Calu3 (cell line): ENCODE results near the gene BARX2. TPM values are rescaled to one million over a fixed set of nuclear protein-coding genes. Genes with fewer than 3 reads are reported as not detected.

Experiments
- BruUV-seq: library from RNA; stranded (reverse); fragments of 400-500 nt; replicated peaks from 2 replicates; lab custom pipeline; 2021; lab: Mats Ljungman, UMichigan
- CTCF ChIA-PET: fragments of 300-600 bp; sonication (Branson Sonifier 250); formaldehyde crosslinking; loops from one replicate; lab custom pipeline; 2022; ENCODE audit warnings: antibody characterized with exemption; lab: Charles Lee
- DNase-seq: peaks from one replicate; pipeline ENCODE4 v3.0.0; 2022
- H3K27ac Mint-ChIP-seq: one replicate; pipeline ENCODE4 v1.8.0; 2022; ENCODE audit warnings: mixed read lengths; ENCODE audit not compliant: unreplicated experiment
- H3K27me3 Mint-ChIP-seq: one replicate; pipeline ENCODE4 v1.8.0; 2022; ENCODE audit warnings: mixed read lengths; ENCODE audit not compliant: unreplicated experiment
- H3K36me3 Mint-ChIP-seq: one replicate; pipeline ENCODE4 v1.8.0; 2022; ENCODE audit warnings: mild to moderate bottlenecking, moderate library complexity, mixed read lengths; ENCODE audit not compliant: insufficient read depth, unreplicated experiment
- H3K4me1 Mint-ChIP-seq: one replicate; pipeline ENCODE4 v1.8.0; 2022; ENCODE audit warnings: mild to moderate bottlenecking, low read depth, mixed read lengths; ENCODE audit not compliant: unreplicated experiment
- H3K4me3 Mint-ChIP-seq: one replicate; pipeline ENCODE4 v1.8.0; 2022; ENCODE audit warnings: mild to moderate bottlenecking, low read depth, moderate library complexity, mixed read lengths; ENCODE audit not compliant: unreplicated experiment
- H3K9me3 Mint-ChIP-seq: one replicate; pipeline ENCODE4 v1.8.0; 2022; ENCODE audit warnings: low read depth, mixed read lengths; ENCODE audit not compliant: unreplicated experiment
- intact Hi-C: fragments of 100-400 bp; cut with micrococcal nuclease; formaldehyde crosslinking; loops from one replicate; pipeline ENCODE4 v1.10.0; 2022; ENCODE audit not compliant: unreplicated experiment
- total RNA-seq: library from RNA; stranded (reverse); gene quantifications from 2 replicates; pipeline ENCODE4 v1.2.3, GENCODE V29; 2022
- TF ChIP-seq, protein P1 (sequence below): fragments of 200-600 bp; IDR thresholded peaks from one replicate; pipeline ENCODE4 v1.8.0; 2022; ENCODE audit warnings: antibody characterized with exemption; ENCODE audit not compliant: unreplicated experiment

The BARX2 gene
- total RNA-seq, 1 experiment from 2014 or later: 41.6 TPM

DNA sequence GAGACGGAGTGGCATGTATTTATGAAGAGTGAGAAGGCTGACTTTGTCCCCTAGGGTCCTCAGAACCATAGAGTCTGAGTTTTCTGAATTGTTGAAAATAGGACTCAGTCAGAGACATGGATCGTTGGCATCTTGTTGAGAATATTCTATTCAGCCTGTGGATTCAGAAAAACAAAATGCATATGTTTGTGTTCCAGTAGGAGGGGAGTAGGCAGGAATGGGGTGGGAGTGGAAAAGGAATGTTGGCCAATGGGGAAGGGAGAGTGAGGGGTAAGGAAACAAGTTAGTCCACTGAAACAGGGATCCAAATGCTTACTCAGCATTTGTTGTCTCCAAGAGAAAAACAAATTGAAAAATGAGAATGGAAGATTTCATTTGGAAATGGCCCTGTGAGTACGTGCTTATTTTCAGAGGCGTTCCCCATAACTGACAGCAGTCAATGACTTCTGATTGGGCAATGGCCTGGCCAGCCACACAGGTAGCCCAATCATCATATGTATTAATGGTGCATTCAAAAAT lies 14.7 kb downstream of the BARX2 start:
- BruUV-seq: no TSS peak
- Mint-ChIP-seq H3K36me3 (peaks cover 22% of the 10 kb centered on the region), H3K27ac (peak overlapping the region; percentile 87), H3K4me1 (peaks cover 68% of the 10 kb centered on the region), H3K9me3 (no peaks in the 10 kb centered on the region), H3K4me3 (peak overlapping the region; percentile 51), H3K27me3 (no peaks in the 10 kb centered on the region)
- TF ChIP-seq, protein P1, sequence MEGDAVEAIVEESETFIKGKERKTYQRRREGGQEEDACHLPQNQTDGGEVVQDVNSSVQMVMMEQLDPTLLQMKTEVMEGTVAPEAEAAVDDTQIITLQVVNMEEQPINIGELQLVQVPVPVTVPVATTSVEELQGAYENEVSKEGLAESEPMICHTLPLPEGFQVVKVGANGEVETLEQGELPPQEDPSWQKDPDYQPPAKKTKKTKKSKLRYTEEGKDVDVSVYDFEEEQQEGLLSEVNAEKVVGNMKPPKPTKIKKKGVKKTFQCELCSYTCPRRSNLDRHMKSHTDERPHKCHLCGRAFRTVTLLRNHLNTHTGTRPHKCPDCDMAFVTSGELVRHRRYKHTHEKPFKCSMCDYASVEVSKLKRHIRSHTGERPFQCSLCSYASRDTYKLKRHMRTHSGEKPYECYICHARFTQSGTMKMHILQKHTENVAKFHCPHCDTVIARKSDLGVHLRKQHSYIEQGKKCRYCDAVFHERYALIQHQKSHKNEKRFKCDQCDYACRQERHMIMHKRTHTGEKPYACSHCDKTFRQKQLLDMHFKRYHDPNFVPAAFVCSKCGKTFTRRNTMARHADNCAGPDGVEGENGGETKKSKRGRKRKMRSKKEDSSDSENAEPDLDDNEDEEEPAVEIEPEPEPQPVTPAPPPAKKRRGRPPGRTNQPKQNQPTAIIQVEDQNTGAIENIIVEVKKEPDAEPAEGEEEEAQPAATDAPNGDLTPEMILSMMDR: no peak
- intact Hi-C loops: loop anchor here (2.0 kb wide), 1 partner anchor 44 kb away; no protein-coding TSS in a partner anchor
- CTCF ChIA-PET: no interaction called here
- DNase-seq: no peak

DNA sequence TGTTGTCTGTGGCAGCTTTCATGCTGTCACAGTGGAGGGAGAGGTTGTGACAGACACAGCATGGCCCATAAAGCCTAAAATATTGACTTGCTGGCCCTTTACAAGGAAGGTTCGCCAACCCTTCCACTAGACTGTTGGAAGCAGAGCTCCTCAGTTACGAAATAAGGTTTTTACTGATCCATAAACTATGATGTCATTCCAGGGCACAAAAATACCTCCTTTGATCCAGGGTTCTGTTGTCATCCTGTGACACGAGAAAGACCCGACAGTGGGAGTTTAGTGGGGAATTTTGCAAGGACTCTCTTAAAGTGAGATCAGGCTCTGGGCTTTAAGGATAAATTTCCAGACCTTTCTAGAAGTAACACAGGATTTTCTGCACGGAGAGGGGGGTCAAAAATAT lies 15.7 kb downstream of the BARX2 start:
- CTCF ChIA-PET: no interaction called here
- Mint-ChIP-seq H3K27ac (peak overlapping the region; percentile 87), H3K4me3 (peak overlapping the region; percentile 51), H3K4me1 (peaks cover 65% of the 10 kb centered on the region), H3K9me3 (no peaks in the 10 kb centered on the region), H3K36me3 (peaks cover 29% of the 10 kb centered on the region), H3K27me3 (no peaks in the 10 kb centered on the region)
- DNase-seq: no peak
- no TSS peak for BruUV-seq
- intact Hi-C loops: loop anchor here (2.0 kb wide), 1 partner anchor 43 kb away; no protein-coding TSS in a partner anchor
- TF ChIP-seq, protein P1: no peak

DNA sequence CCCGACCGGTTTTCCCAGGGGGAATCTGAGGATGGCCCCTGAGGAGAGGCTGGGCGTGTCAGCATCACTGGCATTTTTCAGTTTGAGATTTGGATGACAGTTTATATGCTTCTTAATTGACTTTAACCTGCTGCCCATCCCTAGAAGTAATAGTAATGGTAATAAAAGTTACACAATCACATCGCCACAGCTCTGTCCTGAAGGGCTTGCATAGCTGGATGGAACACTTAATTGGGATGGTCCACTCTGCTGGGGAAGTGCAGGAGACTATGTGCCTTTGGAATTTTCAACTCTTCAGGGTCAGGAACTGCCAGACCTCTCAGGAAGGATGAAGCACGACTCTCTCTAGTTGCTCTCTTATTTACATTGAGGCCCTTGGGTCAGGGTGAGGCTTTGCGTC lies 16.2 kb downstream of the BARX2 start:
- Mint-ChIP-seq H3K36me3 (peaks cover 24% of the 10 kb centered on the region), H3K4me1 (peaks cover 65% of the 10 kb centered on the region), H3K27ac (peak overlapping the region; percentile 87), H3K4me3 (peak overlapping the region; percentile 51), H3K27me3 (no peaks in the 10 kb centered on the region), H3K9me3 (no peaks in the 10 kb centered on the region)
- CTCF ChIA-PET: interaction anchor here (1.5 kb wide), 1 partner anchor 21 kb away, joined by 4 read pairs; no protein-coding TSS in a partner anchor
- TF ChIP-seq, protein P1: no peak
- intact Hi-C loops: loop anchor here (2.0 kb wide), 1 partner anchor 43 kb away; no protein-coding TSS in a partner anchor
- BruUV-seq: no TSS peak
- no peak for DNase-seq

DNA sequence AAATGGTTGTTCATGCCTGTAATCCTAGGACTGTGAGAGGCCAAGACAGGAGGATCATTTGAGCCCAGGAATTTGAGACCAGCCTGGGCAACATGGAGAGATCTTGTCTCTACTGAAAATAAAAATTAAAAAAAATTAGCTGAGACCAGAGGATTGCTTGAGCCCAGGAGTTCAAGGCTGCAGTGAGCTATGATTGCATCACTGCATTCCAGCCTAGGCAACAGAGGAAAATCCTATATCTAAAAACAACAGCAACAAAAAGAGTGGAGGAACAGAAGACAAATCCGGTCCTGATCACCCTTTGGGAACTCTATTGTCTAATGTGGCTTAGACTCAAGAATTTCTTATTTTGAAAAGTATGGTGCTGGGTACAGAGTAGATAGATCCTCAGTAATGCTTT lies 17.3 kb downstream of the BARX2 start:
- CTCF ChIA-PET: interaction anchor here (1.5 kb wide), 1 partner anchor 20 kb away, joined by 4 read pairs; no protein-coding TSS in a partner anchor
- TF ChIP-seq, protein P1: no peak
- BruUV-seq: no TSS peak
- H3K36me3 Mint-ChIP-seq: peaks cover 20% of the 10 kb centered on the region
- no peak for DNase-seq
- H3K4me3 Mint-ChIP-seq: no peak overlapping the region
- no peak overlapping the region for H3K27ac Mint-ChIP-seq
- H3K27me3 Mint-ChIP-seq: no peaks in the 10 kb centered on the region
- H3K4me1 Mint-ChIP-seq: peaks cover 54% of the 10 kb centered on the region
- no peaks in the 10 kb centered on the region for H3K9me3 Mint-ChIP-seq
- intact Hi-C loops: no loop called here
